HepG2 (cell line): ENCODE measurements around the gene PRKAB1. TPM values are rescaled to one million over a fixed set of nuclear protein-coding genes. Genes with fewer than 3 reads are reported as not detected.

Experiments
- DBP ChIP-seq: sonication (generic); formaldehyde crosslinking; IDR thresholded peaks from 2 replicates; pipeline ENCODE4 v1.4.0; 2020; ENCODE audit warnings: missing genetic modification reagents; ENCODE audit errors: not compliant biosample characterization
- ISX ChIP-seq: sonication (generic); formaldehyde crosslinking; conservative IDR thresholded peaks from 2 replicates; pipeline ENCODE4 v1.5.0; 2020; ENCODE audit warnings: missing genetic modification reagents
- NFE2 ChIP-seq: sonication (generic); formaldehyde crosslinking; IDR thresholded peaks from 2 replicates; pipeline ENCODE4 v1.4.0; 2020; ENCODE audit warnings: missing genetic modification reagents
- PBX3 ChIP-seq: sonication (generic); formaldehyde crosslinking; IDR thresholded peaks from 2 replicates; pipeline ENCODE4 v1.8.1; 2023; ENCODE audit warnings: missing genetic modification reagents, inconsistent platforms, borderline replicate concordance
- PHF5A ChIP-seq: IDR thresholded peaks from one replicate; pipeline ENCODE4 v1.6.1; 2018; ENCODE audit warnings: low read depth, missing genetic modification reagents; ENCODE audit not compliant: unreplicated experiment
- RBFOX2 ChIP-seq: fragments of 200-400 bp; formaldehyde crosslinking; IDR thresholded peaks from 2 replicates; pipeline ENCODE4 v1.6.1; 2017; ENCODE audit warnings: low read depth, mild to moderate bottlenecking, low read length
- SKI ChIP-seq: fragments of 450-650 bp; IDR thresholded peaks from one replicate; pipeline ENCODE4 v1.6.1; 2018; ENCODE audit warnings: mild to moderate bottlenecking; ENCODE audit not compliant: partially characterized antibody
- SMAD3 ChIP-seq: sonication (generic); formaldehyde crosslinking; IDR thresholded peaks from 2 replicates; pipeline ENCODE4 v1.4.0; 2020; ENCODE audit warnings: missing genetic modification reagents
- TAF15 ChIP-seq: fragments of 200-400 bp; formaldehyde crosslinking; IDR thresholded peaks from one replicate; pipeline ENCODE4 v1.6.1; 2018; ENCODE audit warnings: mild to moderate bottlenecking, low read depth, low read length; ENCODE audit not compliant: poor library complexity, severe bottlenecking
- TOE1 ChIP-seq: sonication (generic); formaldehyde crosslinking; IDR thresholded peaks from 2 replicates; pipeline ENCODE4 v1.4.0; 2020; ENCODE audit warnings: mild to moderate bottlenecking, missing genetic modification reagents
- YEATS2 ChIP-seq: sonication (generic); formaldehyde crosslinking; IDR thresholded peaks from 2 replicates; pipeline ENCODE4 v1.4.0; 2020; ENCODE audit warnings: missing genetic modification reagents, borderline replicate concordance
- YY1 ChIP-seq: IDR thresholded peaks from 2 replicates; pipeline ENCODE4 v1.6.1; 2011; ENCODE audit warnings: low read length, low read depth, moderate library complexity, mild to moderate bottlenecking; ENCODE audit not compliant: insufficient read depth, insufficient replicate concordance
- ZNF18 ChIP-seq: sonication (generic); formaldehyde crosslinking; IDR thresholded peaks from 2 replicates; pipeline ENCODE4 v1.8.0; 2022; ENCODE audit warnings: mild to moderate bottlenecking, missing genetic modification reagents; ENCODE audit not compliant: insufficient replicate concordance
- ZNF232 ChIP-seq: sonication (generic); formaldehyde crosslinking; IDR thresholded peaks from 2 replicates; pipeline ENCODE4 v1.4.0; 2020; ENCODE audit warnings: missing genetic modification reagents, borderline replicate concordance
- ZNF367 ChIP-seq: sonication (generic); formaldehyde crosslinking; IDR thresholded peaks from 2 replicates; pipeline ENCODE4 v1.4.0; 2020; ENCODE audit warnings: missing genetic modification reagents, borderline replicate concordance
- ZNF460 ChIP-seq: sonication (generic); formaldehyde crosslinking; IDR thresholded peaks from 2 replicates; pipeline ENCODE4 v1.5.1; 2020; ENCODE audit warnings: missing genetic modification reagents, mild to moderate bottlenecking, borderline replicate concordance
- ZNF512 ChIP-seq: sonication (generic); formaldehyde crosslinking; IDR thresholded peaks from 2 replicates; pipeline ENCODE4 v1.4.0; 2020; ENCODE audit warnings: mild to moderate bottlenecking, missing genetic modification reagents
- ZNF546 ChIP-seq: sonication (generic); formaldehyde crosslinking; conservative IDR thresholded peaks from 2 replicates; pipeline ENCODE4 v1.8.1; 2023; ENCODE audit warnings: mild to moderate bottlenecking, missing genetic modification reagents
- ZNF572 ChIP-seq: sonication (generic); formaldehyde crosslinking; IDR thresholded peaks from 2 replicates; pipeline ENCODE4 v1.5.1; 2020; ENCODE audit warnings: mild to moderate bottlenecking, missing genetic modification reagents
- ZNF674 ChIP-seq: sonication (generic); formaldehyde crosslinking; IDR thresholded peaks from 2 replicates; pipeline ENCODE4 v1.5.0; 2020; ENCODE audit warnings: low read depth, mild to moderate bottlenecking, missing genetic modification reagents
- ZNF710 ChIP-seq: sonication (generic); formaldehyde crosslinking; IDR thresholded peaks from 2 replicates; pipeline ENCODE4 v1.5.0; 2020; ENCODE audit warnings: mild to moderate bottlenecking, missing genetic modification reagents, borderline replicate concordance
- polyA plus RNA-seq, 8 experiments: library from polyadenylated mRNA; depleted of rRNA in 3 of 8; stranded (reverse) in 7 of 8; unstranded in 1 of 8; fragments of >200 nt; fragmentation: Illumina TruSeq in 4 of 8; extraction: Trizol in 4 of 8; gene quantifications; 2 replicates each; pipeline versions ENCODE4 v1.2.1 to v1.2.3, GENCODE V29; 2011 to 2016; ENCODE audit warnings: low read depth in 4 of 8, missing spikeins in 1 of 8, mixed read lengths in 1 of 8; ENCODE audit not compliant: insufficient read depth in 1 of 8
- total RNA-seq, 5 experiments: library from RNA; depleted of rRNA; stranded (reverse); fragments of >200 nt; fragmentation: Illumina TruSeq; extraction: Trizol; gene quantifications; 2 replicates each; pipeline ENCODE4 v1.2.3, GENCODE V29; 2016; ENCODE audit warnings: low read depth in 1 of 5

The PRKAB1 gene
- total and polyA plus RNA-seq, 2 of the 13 experiments (the other 11 are each of a cell fraction or from before 2014, with no cell fraction given): 28.4 to 35.5 TPM

GRCh38 chr12:119667577-119668323 is at the start of gene PRKAB1 (continued):
- TF ChIP-seq PBX3 (CRISPR knock-in tag): no peak
- peak; percentile 41 for TF ChIP-seq SKI
- no peak for TF ChIP-seq SMAD3
- no peak for TF ChIP-seq DBP (CRISPR knock-in tag)
- peak; percentile 45; the same call in 1 of the 2 replicates for TF ChIP-seq ZNF710 (CRISPR knock-in tag)
- TF ChIP-seq YY1: peak; percentile 51
- no peak for TF ChIP-seq ZNF367 (CRISPR knock-in tag)
- peak; percentile 37; the same call in 1 of the 2 replicates for TF ChIP-seq ZNF512
- peak; percentile 86 for TF ChIP-seq YEATS2
- TF ChIP-seq ZNF232 (CRISPR knock-in tag): no peak
- TF ChIP-seq TOE1 (CRISPR knock-in tag): no peak
- TF ChIP-seq ZNF460: peak; percentile 35; the same call in 1 of the 2 replicates
- TF ChIP-seq ZNF572 (CRISPR knock-in tag): peak; percentile 73; the same call in 1 of the 2 replicates
- no peak for TF ChIP-seq ISX (CRISPR knock-in tag)
- no peak for TF ChIP-seq NFE2 (CRISPR knock-in tag)
- TF ChIP-seq ZNF18 (CRISPR knock-in tag): no peak
- 0 out of 2 replicates have a peak, but pooled peaks have one; percentile 83 for TF ChIP-seq ZNF674 (CRISPR knock-in tag)
- no peak for TF ChIP-seq PHF5A (CRISPR knock-in tag)
- peak; percentile 96 for TF ChIP-seq RBFOX2
- peak; percentile 49 for TF ChIP-seq TAF15
- no peak for TF ChIP-seq ZNF546 (CRISPR knock-in tag)
